ENCODE measurements around the gene GPR33. TPM values are rescaled to one million over a fixed set of nuclear protein-coding genes. Genes with fewer than 3 reads are reported as not detected.

Gene GPR33
- total RNA-seq, 1 experiment from 2014 or later: not detected

- no peak overlapping the region; a peak in 1 of 7 replicates for H3K27ac Mint-ChIP-seq
Measured at GRCh38 chr14:31441273-31442111, 46.3 kb downstream of the GPR33 start.

More at GRCh38 chr14:31441273-31442111, 46.3 kb downstream of the GPR33 start:
- Histone ChIP-seq H4K8ac (replicated peaks; ENCODE audit: insufficient read length, low read depth, low read length) (no peak overlapping the region), H3K27ac (ENCODE audit: insufficient read length, low read depth, low read length) (no peak overlapping the region), H2BK15ac (ENCODE audit: low read depth, low read length) (no peak overlapping the region), H3T11ph (ENCODE audit: low read length) (no peak overlapping the region), H3K79me2 (ENCODE audit: insufficient read depth, low read length) (no peaks in the 10 kb centered on the region), H2BK12ac (ENCODE audit: insufficient read length, low read depth, low read length) (no peak overlapping the region), H3K4ac (ENCODE audit: low read depth, low read length) (no peak overlapping the region), H4K91ac (ENCODE audit: insufficient read length, low read depth, low read length) (no peak overlapping the region), H4K20me1 (ENCODE audit: control insufficient read depth, insufficient read depth, insufficient read length) (no peaks in the 10 kb centered on the region), H3K27me3 (ENCODE audit: insufficient read depth, low read length) (no peaks in the 10 kb centered on the region), H4K5ac (ENCODE audit: insufficient read length, low read depth, low read length) (no peak overlapping the region), H3K9me3 (ENCODE audit: control insufficient read depth, low read depth, low read length) (no peaks in the 10 kb centered on the region), H2BK120ac (ENCODE audit: low read depth, low read length, poor library complexity, severe bottlenecking) (no peak overlapping the region), H2AFZ (ENCODE audit: low read length) (no peak overlapping the region), H2BK5ac (ENCODE audit: insufficient read length, low read length) (no peak overlapping the region), H3K14ac (ENCODE audit: insufficient read depth, low read length) (no peak overlapping the region), H2AK5ac (ENCODE audit: insufficient read length, low read length) (no peak overlapping the region), H2BK20ac (ENCODE audit: low read depth, low read length, poor library complexity, severe bottlenecking) (no peak overlapping the region), H3K23me2 (ENCODE audit: insufficient read length, low read depth, low read length, poor library complexity, severe bottlenecking) (no peaks in the 10 kb centered on the region), H3K18ac (ENCODE audit: insufficient read length, low read depth, low read length) (no peak overlapping the region), H3K4me2 (ENCODE audit: insufficient read depth, insufficient read length, low read length) (no peak overlapping the region), H3K9ac (ENCODE audit: extremely low read depth, insufficient read length, low read length) (no peak overlapping the region), H3K23ac (ENCODE audit: insufficient read length, low read depth, low read length) (no peak overlapping the region), H3K79me1 (ENCODE audit: insufficient read depth, low read depth, low read length, poor library complexity, severe bottlenecking) (no peaks in the 10 kb centered on the region), H3K4me1 (ENCODE audit: insufficient read depth, low read length) (no peaks in the 10 kb centered on the region), H3K56ac (ENCODE audit: insufficient read length, low read depth, low read length) (no peak overlapping the region)
- TF ChIP-seq CTCF (conservative IDR thresholded peaks at IDR 0.05): no peak
- no CpG with 5 or more reads among the region's 7 CpGs for WGBS (ENCODE audit: extremely low coverage, insufficient read length, low lambda C conversion rate)
- Mint-ChIP-seq H3K4me3 (no peak overlapping the region), H3K27me3 (ENCODE audit: low read depth) (no peaks in the 10 kb centered on the region; the same call in 1 of the 2 replicates), H3K9me3 (peaks cover 14 to 16% of the 10 kb centered on the region in 2 experiments), H3K36me3 (ENCODE audit: insufficient read depth in 1 of 3, low read depth in 3 of 3) (peaks cover 15 to 21% (median 16%) of the 10 kb centered on the region in 3 experiments), H3K4me1 (no peaks in the 10 kb centered on the region)
- no peak for DNase-seq
